K562 (cell line): ENCODE results near the gene VEGFA. TPM values are rescaled to one million over a fixed set of nuclear protein-coding genes. Genes with fewer than 3 reads are reported as not detected.

Source experiments
- CUX1 ChIP-seq: fragments of 200-800 bp; sonication (Bioruptor generic); IDR thresholded peaks from 2 replicates; pipeline ENCODE4 v1.6.1; 2016; ENCODE audit warnings: missing genetic modification characterization, missing compliant biosample characterization
- DNMT1 ChIP-seq: fragments of 450-650 bp; IDR thresholded peaks from 2 replicates; pipeline ENCODE4 v1.6.1; 2016; ENCODE audit warnings: antibody characterized with exemption, mild to moderate bottlenecking
- E2F5 ChIP-seq: sonication (generic); formaldehyde crosslinking; IDR thresholded peaks from 2 replicates; pipeline ENCODE4 v1.8.0; 2022; ENCODE audit warnings: mild to moderate bottlenecking, missing genetic modification reagents
- EWSR1 ChIP-seq: fragments of 450-650 bp; IDR thresholded peaks from 2 replicates; pipeline ENCODE4 v1.6.1; 2018; ENCODE audit warnings: borderline replicate concordance, mild to moderate bottlenecking, low read depth, moderate library complexity; ENCODE audit not compliant: partially characterized antibody
- FOXJ2 ChIP-seq: fragments of 200-800 bp; sonication (Bioruptor generic); IDR thresholded peaks from 2 replicates; pipeline ENCODE4 v1.6.1; 2016; ENCODE audit warnings: missing genetic modification characterization, missing compliant biosample characterization
- HDAC8 ChIP-seq: fragments of 450-650 bp; IDR thresholded peaks from 2 replicates; pipeline ENCODE4 v1.6.1; 2016; ENCODE audit warnings: mild to moderate bottlenecking, missing genetic modification characterization, moderate library complexity, missing compliant biosample characterization
- HEY1 ChIP-seq: fragments of 250-450 bp; sonication (Bioruptor Pico); IDR thresholded peaks from 2 replicates; pipeline ENCODE4 v1.5.0; 2020; ENCODE audit warnings: mild to moderate bottlenecking, moderate library complexity, borderline replicate concordance
- KLF6 ChIP-seq: fragments of 250-450 bp; sonication (Bioruptor Pico); IDR thresholded peaks from 2 replicates; pipeline ENCODE4 v1.4.0; 2020; ENCODE audit warnings: mild to moderate bottlenecking, moderate library complexity, borderline replicate concordance
- MTA2 ChIP-seq: fragments of 450-650 bp; IDR thresholded peaks from 2 replicates; pipeline ENCODE4 v1.6.1; 2016; ENCODE audit warnings: low read depth
- NCOR1 ChIP-seq: fragments of 450-650 bp; IDR thresholded peaks from 2 replicates; pipeline ENCODE4 v1.6.1; 2016; ENCODE audit warnings: mild to moderate bottlenecking, moderate library complexity
- PCBP1 ChIP-seq: fragments of 200-400 bp; formaldehyde crosslinking; IDR thresholded peaks from 2 replicates; pipeline ENCODE4 v1.6.1; 2018; ENCODE audit warnings: mild to moderate bottlenecking, low read depth, low read length; ENCODE audit not compliant: poor library complexity, severe bottlenecking
- PTRF ChIP-seq: fragments of 450-650 bp; IDR thresholded peaks from 2 replicates; pipeline ENCODE4 v1.6.1; 2016; ENCODE audit warnings: mild to moderate bottlenecking, missing genetic modification characterization, missing compliant biosample characterization
- RBM14 ChIP-seq: fragments of 200-400 bp; formaldehyde crosslinking; IDR thresholded peaks from 2 replicates; pipeline ENCODE4 v1.6.1; 2018; ENCODE audit warnings: low read depth, mild to moderate bottlenecking, low read length, moderate library complexity, borderline replicate concordance; ENCODE audit not compliant: insufficient read depth
- RUNX1 ChIP-seq: sonication (generic); IDR thresholded peaks from 2 replicates; pipeline ENCODE4 v1.6.1; 2016; ENCODE audit warnings: antibody characterized with exemption, low read depth
- SP2 ChIP-seq: IDR thresholded peaks from 2 replicates; pipeline ENCODE4 v1.6.1; 2011; ENCODE audit warnings: mild to moderate bottlenecking, low read depth, low read length, moderate library complexity; ENCODE audit not compliant: poor library complexity, severe bottlenecking; ENCODE audit errors: extremely low read depth
- THRB ChIP-seq: fragments of 450-650 bp; formaldehyde crosslinking; conservative IDR thresholded peaks from 2 replicates; pipeline ENCODE4 v1.4.0; 2022; ENCODE audit warnings: mild to moderate bottlenecking, missing genetic modification characterization
- ZBTB8A ChIP-seq: fragments of 450-650 bp; IDR thresholded peaks from 2 replicates; pipeline ENCODE4 v1.6.1; 2018; ENCODE audit warnings: mild to moderate bottlenecking, moderate library complexity; ENCODE audit not compliant: partially characterized antibody
- ZFP30 ChIP-seq: fragments of 250-450 bp; sonication (Bioruptor Pico); IDR thresholded peaks from 2 replicates; pipeline ENCODE4 v1.8.0; 2022; ENCODE audit warnings: moderate library complexity, mild to moderate bottlenecking, inconsistent platforms, borderline replicate concordance
- ZNF444 ChIP-seq: fragments of 250-450 bp; sonication (Bioruptor Pico); IDR thresholded peaks from 2 replicates; pipeline ENCODE4 v1.4.0; 2020; ENCODE audit warnings: mild to moderate bottlenecking, moderate library complexity
- ZNF586 ChIP-seq: fragments of 450-650 bp; formaldehyde crosslinking; conservative IDR thresholded peaks from 2 replicates; pipeline ENCODE4 v1.4.0; 2020; ENCODE audit warnings: mild to moderate bottlenecking, moderate library complexity
- ZNF785 ChIP-seq: fragments of 250-450 bp; sonication (Bioruptor Pico); IDR thresholded peaks from 2 replicates; pipeline ENCODE4 v1.4.0; 2020; ENCODE audit warnings: mild to moderate bottlenecking
- polyA plus RNA-seq, 8 experiments: library from polyadenylated mRNA; depleted of rRNA in 4 of 8; stranded (reverse) in 5 of 8; unstranded in 3 of 8; fragments of >200 nt; fragmentation: Nextera tagmentation in 2 of 8; fragmentation: Illumina TruSeq in 1 of 8; extraction: Ambion mirVana in 2 of 8; extraction: Trizol in 1 of 8; gene quantifications; 2 replicates each; pipeline versions ENCODE4 v1.2.1 to v1.2.3, GENCODE V29; 2011 to 2014; ENCODE audit warnings: inconsistent platforms in 1 of 8, missing spikeins in 1 of 8
- total RNA-seq, 7 experiments: library from RNA; depleted of rRNA in 6 of 7; stranded (reverse); fragments of >200 nt in 6 of 7; fragmentation: Illumina TruSeq in 2 of 7; extraction: Trizol in 2 of 7; gene quantifications; 2 replicates each; pipeline versions ENCODE4 v1.2.1 to v1.2.3, GENCODE V29; 2011 to 2021; ENCODE audit warnings: low replicate concordance in 1 of 7

The VEGFA gene
- total and polyA plus RNA-seq, 9 of the 15 experiments (the other 6 are each of a cell fraction or from before 2014, with no cell fraction given): 14.0 to 271 (median 124) TPM

- TF ChIP-seq CUX1 (CRISPR knock-in tag) (no peak), ZNF444 (CRISPR knock-in tag) (no peak), PCBP1 (no peak), RUNX1 (no peak), ZBTB8A (no peak), SP2 (no peak), PTRF (no peak), RBM14 (no peak), KLF6 (CRISPR knock-in tag) (no peak), ZFP30 (CRISPR knock-in tag) (no peak), ZNF785 (no peak), THRB (CRISPR knock-in tag) (no peak), FOXJ2 (peak; percentile 37; the same call in 1 of the 2 replicates), EWSR1 (no peak), DNMT1 (no peak), HEY1 (CRISPR knock-in tag) (no peak), HDAC8 (tag) (no peak), MTA2 (peak; percentile 80), NCOR1 (peak; percentile 80), E2F5 (CRISPR knock-in tag) (no peak), ZNF586 (no peak)
Measured at GRCh38 chr6:43803055-43803782, 33.2 kb downstream of the VEGFA start (continued).
